IMR-90 (cell line): ENCODE measurements around the gene SPON1. TPM values are rescaled to one million over a fixed set of nuclear protein-coding genes. Genes with fewer than 3 reads are reported as not detected.

Experiments
- ATAC-seq: fragments of 200-7000 bp; cut with Tn5 transposase; 2 replicates; pipeline ENCODE4 v1.9.1; 2020; ENCODE audit warnings: low read depth, mild to moderate bottlenecking, moderate library complexity
- BruUV-seq: library from RNA; stranded (reverse); fragments of 400-500 nt; replicated peaks from 2 replicates; lab custom pipeline; 2021; lab: Mats Ljungman, UMichigan
- CTCF ChIA-PET: fragments of 300-600 bp; formaldehyde crosslinking; extraction: SDS; loops from one replicate; lab custom pipeline; 2021; ENCODE audit warnings: antibody characterized with exemption; lab: Yijun Ruan, JAX
- POLR2A ChIA-PET: fragments of 300-600 bp; sonication (Branson Sonifier 250); formaldehyde crosslinking; loops from one replicate; lab custom pipeline; 2022; ENCODE audit warnings: antibody characterized with exemption; ENCODE audit not compliant: unreplicated experiment; lab: Charles Lee
- DNase-seq: peaks from one replicate; pipeline ENCODE4 v3.0.0; 2013
- H2AFZ ChIP-seq: replicated peaks from 2 replicates; pipeline ENCODE3; 2013; ENCODE audit warnings: low read length, mild to moderate bottlenecking; ENCODE audit not compliant: poor library complexity
- H2AK5ac ChIP-seq: 2 replicates; pipeline ENCODE4 v1.6.1; 2013; ENCODE audit warnings: low read depth, low read length, inconsistent platforms
- H2AK9ac ChIP-seq: replicated peaks from 2 replicates; pipeline ENCODE3; 2013; ENCODE audit warnings: mild to moderate bottlenecking, low read depth, low read length, moderate library complexity; ENCODE audit not compliant: poor library complexity
- H2BK120ac ChIP-seq: 2 replicates; pipeline ENCODE4 v1.6.1; 2013; ENCODE audit warnings: low read depth, low read length, inconsistent platforms
- H2BK15ac ChIP-seq: 3 replicates; pipeline ENCODE4 v1.6.1; 2013; ENCODE audit warnings: low read depth, low read length, inconsistent platforms
- H2BK20ac ChIP-seq: 2 replicates; pipeline ENCODE4 v1.6.1; 2013; ENCODE audit warnings: low read depth, mild to moderate bottlenecking, inconsistent platforms, low read length, moderate library complexity
- H2BK5ac ChIP-seq: 2 replicates; pipeline ENCODE4 v1.6.1; 2013; ENCODE audit warnings: mild to moderate bottlenecking, low read depth, low read length, inconsistent platforms; ENCODE audit not compliant: poor library complexity, severe bottlenecking
- H3K14ac ChIP-seq: replicated peaks from 2 replicates; pipeline ENCODE4 v1.6.1; 2013; ENCODE audit warnings: low read depth, low read length, inconsistent platforms
- H3K18ac ChIP-seq: 2 replicates; pipeline ENCODE4 v1.6.1; 2013; ENCODE audit warnings: low read depth, low read length, control low read depth
- H3K23ac ChIP-seq: 2 replicates; pipeline ENCODE4 v1.6.1; 2013; ENCODE audit warnings: low read depth, low read length, inconsistent platforms
- H3K27ac ChIP-seq: 2 replicates; pipeline ENCODE4 v1.5.1; 2013; ENCODE audit warnings: mild to moderate bottlenecking, control low read depth, low read length; ENCODE audit not compliant: insufficient read depth
- H3K27me3 ChIP-seq: 2 replicates; pipeline ENCODE4 v1.6.1; 2013; ENCODE audit warnings: low read length; ENCODE audit not compliant: control insufficient read depth, insufficient read depth
- H3K36me3 ChIP-seq: 2 replicates; pipeline ENCODE4 v1.6.1; 2013; ENCODE audit warnings: low read length, mixed read lengths; ENCODE audit not compliant: control insufficient read depth, insufficient read depth
- H3K4ac ChIP-seq: 2 replicates; pipeline ENCODE4 v1.6.1; 2013; ENCODE audit warnings: low read depth, low read length, inconsistent platforms
- H3K4me1 ChIP-seq: 2 replicates; pipeline ENCODE4 v1.6.1; 2013; ENCODE audit warnings: low read length, mixed read lengths; ENCODE audit not compliant: control insufficient read depth, insufficient read depth
- H3K4me2 ChIP-seq: 2 replicates; pipeline ENCODE4 v1.6.1; 2013; ENCODE audit warnings: low read depth, mild to moderate bottlenecking, control low read depth, low read length, moderate library complexity
- H3K4me3 ChIP-seq: 2 replicates; pipeline ENCODE4 v1.5.1; 2013; ENCODE audit warnings: low read depth, mild to moderate bottlenecking, control low read depth, low read length, moderate library complexity; ENCODE audit not compliant: insufficient read depth
- H3K56ac ChIP-seq: 2 replicates; pipeline ENCODE4 v1.6.1; 2013; ENCODE audit warnings: low read length, inconsistent platforms; ENCODE audit not compliant: insufficient read depth; ENCODE audit errors: extremely low read depth
- H3K79me1 ChIP-seq, 2 experiments: 2 replicates each; pipeline ENCODE4 v1.6.1; 2013; ENCODE audit warnings: low read length in 2 of 2, inconsistent platforms in 1 of 2, low read depth in 1 of 2
- H3K9ac ChIP-seq: 2 replicates; pipeline ENCODE4 v1.6.1; 2013; ENCODE audit warnings: low read depth, low read length, control low read depth
- H3K9me1 ChIP-seq: 2 replicates; pipeline ENCODE4 v1.6.1; 2013; ENCODE audit warnings: low read length, inconsistent platforms; ENCODE audit not compliant: insufficient read depth
- H3K9me3 ChIP-seq: 2 replicates; pipeline ENCODE4 v1.6.1; 2013; ENCODE audit warnings: low read length; ENCODE audit not compliant: control insufficient read depth, insufficient read depth
- H4K20me1 ChIP-seq: 2 replicates; pipeline ENCODE4 v1.6.1; 2013; ENCODE audit warnings: low read length, inconsistent platforms; ENCODE audit not compliant: insufficient read depth
- H4K5ac ChIP-seq: 2 replicates; pipeline ENCODE4 v1.6.1; 2013; ENCODE audit warnings: mild to moderate bottlenecking, low read depth, low read length, control low read depth
- H4K8ac ChIP-seq, 2 experiments: 2 replicates each; pipeline ENCODE4 v1.6.1; 2013; ENCODE audit warnings: low read depth in 2 of 2, low read length in 2 of 2, control low read depth in 1 of 2, inconsistent platforms in 1 of 2
- H4K91ac ChIP-seq: 2 replicates; pipeline ENCODE4 v1.6.1; 2013; ENCODE audit warnings: low read depth, low read length, inconsistent platforms; ENCODE audit not compliant: insufficient read depth
- BHLHE40 ChIP-seq: fragments of 150-350 bp; IDR thresholded peaks from 2 replicates; pipeline ENCODE4 v1.6.1; 2016; ENCODE audit warnings: mild to moderate bottlenecking, low read depth, low read length
- CEBPB ChIP-seq: IDR thresholded peaks from 2 replicates; pipeline ENCODE4 v1.6.1; 2012; ENCODE audit warnings: low read depth, low read length, improper control_type of control experiment
- CHD1 ChIP-seq: IDR thresholded peaks from 2 replicates; pipeline ENCODE4 v1.6.1; 2012; ENCODE audit warnings: low read depth, low read length, improper control_type of control experiment
- CTCF ChIP-seq: conservative IDR thresholded peaks from 2 replicates; pipeline ENCODE4 v1.5.1; 2012; ENCODE audit warnings: mild to moderate bottlenecking, low read depth, low read length, improper control_type of control experiment
- FOS ChIP-seq: fragments of 150-350 bp; IDR thresholded peaks from 2 replicates; pipeline ENCODE4 v1.6.1; 2016; ENCODE audit warnings: low read depth, low read length
- MAFK ChIP-seq: IDR thresholded peaks from 2 replicates; pipeline ENCODE4 v1.6.1; 2012; ENCODE audit warnings: low read depth, low read length, improper control_type of control experiment
- MAZ ChIP-seq: IDR thresholded peaks from 2 replicates; pipeline ENCODE4 v1.6.1; 2012; ENCODE audit warnings: low read depth, mild to moderate bottlenecking, low read length, improper control_type of control experiment, moderate library complexity, borderline replicate concordance
- MXI1 ChIP-seq: IDR thresholded peaks from 2 replicates; pipeline ENCODE4 v1.6.1; 2012; ENCODE audit warnings: low read depth, mild to moderate bottlenecking, low read length, moderate library complexity, borderline replicate concordance
- NFE2L2 ChIP-seq: fragments of 150-350 bp; IDR thresholded peaks from 2 replicates; pipeline ENCODE4 v1.6.1; 2016; ENCODE audit warnings: low read depth, mild to moderate bottlenecking, low read length
- POLR2A ChIP-seq: IDR thresholded peaks from 2 replicates; pipeline ENCODE4 v1.6.1; 2012; ENCODE audit warnings: mild to moderate bottlenecking, low read depth, low read length
- RAD21 ChIP-seq: IDR thresholded peaks from 2 replicates; pipeline ENCODE4 v1.6.1; 2012; ENCODE audit warnings: low read length, improper control_type of control experiment
- RCOR1 ChIP-seq: IDR thresholded peaks from 2 replicates; pipeline ENCODE4 v1.6.1; 2012; ENCODE audit warnings: mild to moderate bottlenecking, low read length, improper control_type of control experiment; ENCODE audit not compliant: insufficient replicate concordance
- RFX5 ChIP-seq: IDR thresholded peaks from 2 replicates; pipeline ENCODE4 v1.8.0; 2012; ENCODE audit warnings: low read depth, mild to moderate bottlenecking, low read length, moderate library complexity
- SMC3 ChIP-seq: fragments of 150-350 bp; IDR thresholded peaks from 2 replicates; pipeline ENCODE4 v1.6.1; 2016; ENCODE audit warnings: low read depth, mild to moderate bottlenecking, antibody characterized with exemption, low read length, moderate library complexity
- WGBS, 2 experiments: methylation state at CpG; one replicate each; pipeline versions ENCODE4 v1.1.5 to v1.1.7; 2013; ENCODE audit warnings: missing lambda C conversion rate in 2 of 2; ENCODE audit not compliant: insufficient read length in 1 of 2; ENCODE audit errors: extremely low coverage in 2 of 2; 5-methylcytosine and 5-hydroxymethylcytosine counted together
- dilution Hi-C: fragments of 300-500 bp; cut with HindIII; formaldehyde crosslinking; loops from one replicate; pipeline ENCODE4 v1.14.3; 2018; ENCODE audit warnings: low sequenced_read_pairs; ENCODE audit not compliant: unreplicated experiment
- in situ Hi-C: fragments of 300-500 bp; cut with MboI; formaldehyde crosslinking; loops from 3 replicates; pipeline ENCODE4 v1.14.3; 2019; ENCODE audit warnings: low sequenced_read_pairs, inconsistent platforms, mixed read lengths
- intact Hi-C: fragments of 100-400 bp; cut with micrococcal nuclease; formaldehyde crosslinking; loops from 2 replicates; pipeline ENCODE4 v1.10.0; 2022
- polyA plus RNA-seq, 3 experiments: library from polyadenylated mRNA; depleted of rRNA; stranded (reverse); fragments of >200 nt; gene quantifications; 2 replicates each; pipeline ENCODE4 v1.2.3, GENCODE V29; 2012; ENCODE audit warnings: low replicate concordance in 1 of 3
- total RNA-seq: library from RNA; depleted of rRNA; stranded (reverse); fragments of >200 nt; gene quantifications from 2 replicates; pipeline ENCODE4 v1.2.3, GENCODE V29; 2012
- TF ChIP-seq, protein P1 (sequence below): fragments of 150-350 bp; IDR thresholded peaks from 2 replicates; pipeline ENCODE4 v1.6.1; 2017; ENCODE audit warnings: mild to moderate bottlenecking, antibody characterized with exemption, low read length, low read depth
- TF ChIP-seq, protein P2 (sequence below): fragments of 150-350 bp; IDR thresholded peaks from 2 replicates; pipeline ENCODE4 v1.6.1; 2016; ENCODE audit warnings: low read depth, mild to moderate bottlenecking, low read length, moderate library complexity, borderline replicate concordance

SPON1 gene
- total and polyA plus RNA-seq, 2 of the 4 experiments (the other 2 are of a cell fraction), result 0.62 to 0.72 TPM

DNA sequence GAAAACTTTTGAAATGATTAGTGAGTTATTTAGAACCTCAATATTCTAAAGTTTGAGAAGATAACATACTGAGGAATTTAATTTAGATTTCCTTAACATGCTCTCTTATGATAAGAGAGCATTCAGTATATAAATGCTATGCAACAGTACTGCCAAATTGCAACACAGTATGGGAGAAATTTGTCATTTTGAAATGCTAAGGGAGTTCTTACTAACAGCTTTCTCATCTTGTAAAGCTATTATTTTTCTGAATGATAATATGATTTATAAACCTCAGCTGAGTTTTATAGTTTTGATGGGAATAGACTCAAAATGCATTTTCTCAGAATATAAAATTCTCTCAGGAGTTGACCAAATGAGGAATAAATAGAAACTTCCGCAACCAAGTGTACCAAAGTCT, 108.4 kb downstream of the SPON1 start:
- Histone ChIP-seq H2BK5ac (no peak overlapping the region), H3K9me3 (no peaks in the 10 kb centered on the region), H4K8ac (no peak overlapping the region), H2AK5ac (no peak overlapping the region), H4K5ac (no peak overlapping the region), H3K36me3 (no peaks in the 10 kb centered on the region), H3K18ac (no peak overlapping the region), H3K4me3 (no peak overlapping the region), H2BK120ac (no peak overlapping the region), H3K4me1 (no peaks in the 10 kb centered on the region), H2AK9ac (no peak overlapping the region), H4K20me1 (no peaks in the 10 kb centered on the region), H3K27ac (no peak overlapping the region), H3K79me1 (no peaks in the 10 kb centered on the region), H3K4me2 (no peak overlapping the region), H3K23ac (no peak overlapping the region), H4K91ac (no peak overlapping the region), H3K56ac (no peak overlapping the region), H2BK20ac (no peak overlapping the region), H3K27me3 (no peaks in the 10 kb centered on the region; the same call in 1 of the 2 replicates), H3K4ac (no peak overlapping the region), H2AFZ (no peak overlapping the region), H3K14ac (no peak overlapping the region), H2BK15ac (no peak overlapping the region), H3K9ac (no peak overlapping the region), H3K9me1 (no peaks in the 10 kb centered on the region)
- TF ChIP-seq FOS (no peak), NFE2L2 (no peak), RCOR1 (no peak), MAFK (no peak), RFX5 (no peak), RAD21 (no peak), SMC3 (no peak), CEBPB (no peak), MAZ (no peak), BHLHE40 (no peak), MXI1 (no peak), CTCF (no peak), CHD1 (no peak), POLR2A (no peak)
- TF ChIP-seq, protein P1, sequence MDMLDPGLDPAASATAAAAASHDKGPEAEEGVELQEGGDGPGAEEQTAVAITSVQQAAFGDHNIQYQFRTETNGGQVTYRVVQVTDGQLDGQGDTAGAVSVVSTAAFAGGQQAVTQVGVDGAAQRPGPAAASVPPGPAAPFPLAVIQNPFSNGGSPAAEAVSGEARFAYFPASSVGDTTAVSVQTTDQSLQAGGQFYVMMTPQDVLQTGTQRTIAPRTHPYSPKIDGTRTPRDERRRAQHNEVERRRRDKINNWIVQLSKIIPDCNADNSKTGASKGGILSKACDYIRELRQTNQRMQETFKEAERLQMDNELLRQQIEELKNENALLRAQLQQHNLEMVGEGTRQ, result no peak
- TF ChIP-seq, protein P2, sequence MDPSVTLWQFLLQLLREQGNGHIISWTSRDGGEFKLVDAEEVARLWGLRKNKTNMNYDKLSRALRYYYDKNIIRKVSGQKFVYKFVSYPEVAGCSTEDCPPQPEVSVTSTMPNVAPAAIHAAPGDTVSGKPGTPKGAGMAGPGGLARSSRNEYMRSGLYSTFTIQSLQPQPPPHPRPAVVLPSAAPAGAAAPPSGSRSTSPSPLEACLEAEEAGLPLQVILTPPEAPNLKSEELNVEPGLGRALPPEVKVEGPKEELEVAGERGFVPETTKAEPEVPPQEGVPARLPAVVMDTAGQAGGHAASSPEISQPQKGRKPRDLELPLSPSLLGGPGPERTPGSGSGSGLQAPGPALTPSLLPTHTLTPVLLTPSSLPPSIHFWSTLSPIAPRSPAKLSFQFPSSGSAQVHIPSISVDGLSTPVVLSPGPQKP, result no peak
- CTCF ChIA-PET, result interaction anchor here (0.6 to 0.8 kb wide), 2 partner anchors 16 to 89 kb away, joined by 3 read pairs; no protein-coding TSS in a partner anchor
- in situ Hi-C loops, result no loop called here
- ATAC-seq (no peak), DNase-seq (no peak)
- no TSS peak for BruUV-seq
- intact Hi-C loops, result no loop called here
- WGBS, 2 experiments, result no CpG with 5 or more reads among the region's 1 CpG
- dilution Hi-C loops, result no loop called here
- POLR2A ChIA-PET, result no interaction called here
